Measurements from ENCODE around the gene ICAM1.

DNA sequence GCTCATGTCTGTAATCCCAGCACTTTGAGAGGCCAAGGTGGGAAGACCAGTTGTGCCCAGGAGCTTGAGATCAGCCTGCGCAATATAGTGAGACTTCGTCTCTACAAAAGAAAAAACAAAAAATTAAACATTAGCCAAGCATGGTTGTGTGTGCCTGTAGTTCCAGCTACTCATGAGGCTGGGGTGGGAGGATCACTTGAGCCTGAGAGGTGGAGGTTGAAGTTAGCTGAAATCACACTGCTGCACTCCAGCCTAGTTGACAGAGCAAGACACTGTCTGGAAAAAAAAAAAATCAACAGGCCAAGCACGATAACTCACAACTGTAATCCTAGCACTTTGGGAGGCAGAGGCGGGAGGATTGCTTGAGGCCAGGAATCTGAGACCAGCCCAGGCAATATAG, 35.9 kb upstream of the ICAM1 start:
- no peak for TF ChIP-seq ETV6 (conservative IDR thresholded peaks at IDR 0.05 in 1 of 2, IDR thresholded peaks at IDR 0.05 in 1 of 2; ENCODE audit: borderline replicate concordance in 1 of 2, low read depth in 1 of 2)
- TF ChIP-seq, protein P1, sequence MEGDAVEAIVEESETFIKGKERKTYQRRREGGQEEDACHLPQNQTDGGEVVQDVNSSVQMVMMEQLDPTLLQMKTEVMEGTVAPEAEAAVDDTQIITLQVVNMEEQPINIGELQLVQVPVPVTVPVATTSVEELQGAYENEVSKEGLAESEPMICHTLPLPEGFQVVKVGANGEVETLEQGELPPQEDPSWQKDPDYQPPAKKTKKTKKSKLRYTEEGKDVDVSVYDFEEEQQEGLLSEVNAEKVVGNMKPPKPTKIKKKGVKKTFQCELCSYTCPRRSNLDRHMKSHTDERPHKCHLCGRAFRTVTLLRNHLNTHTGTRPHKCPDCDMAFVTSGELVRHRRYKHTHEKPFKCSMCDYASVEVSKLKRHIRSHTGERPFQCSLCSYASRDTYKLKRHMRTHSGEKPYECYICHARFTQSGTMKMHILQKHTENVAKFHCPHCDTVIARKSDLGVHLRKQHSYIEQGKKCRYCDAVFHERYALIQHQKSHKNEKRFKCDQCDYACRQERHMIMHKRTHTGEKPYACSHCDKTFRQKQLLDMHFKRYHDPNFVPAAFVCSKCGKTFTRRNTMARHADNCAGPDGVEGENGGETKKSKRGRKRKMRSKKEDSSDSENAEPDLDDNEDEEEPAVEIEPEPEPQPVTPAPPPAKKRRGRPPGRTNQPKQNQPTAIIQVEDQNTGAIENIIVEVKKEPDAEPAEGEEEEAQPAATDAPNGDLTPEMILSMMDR (IDR thresholded peaks at IDR 0.05 in 2 of 3, conservative IDR thresholded peaks at IDR 0.05 in 1 of 3; ENCODE audit: control insufficient read depth in 2 of 3, extremely low read depth in 1 of 3, insufficient read depth in 1 of 3, low read depth in 3 of 3, low read length in 3 of 3) = no peak
- TF ChIP-seq MAX (IDR thresholded peaks at IDR 0.05; ENCODE audit: low read depth, low read length) = no peak
- no peak for TF ChIP-seq MEF2A (IDR thresholded peaks at IDR 0.05; ENCODE audit: insufficient read depth, low read depth, low read length)
- no peak for TF ChIP-seq POLR2AphosphoS5 (IDR thresholded peaks at IDR 0.05; ENCODE audit: low read length)
- TF ChIP-seq ZNF274 (IDR thresholded peaks at IDR 0.05; ENCODE audit: insufficient read depth, insufficient read length) = no peak
- TF ChIP-seq EP300 (IDR thresholded peaks at IDR 0.05; ENCODE audit: borderline replicate concordance in 1 of 2, control insufficient read depth in 1 of 2, low read depth in 2 of 2, low read length in 2 of 2) = no peak
- TF ChIP-seq YY1 (IDR thresholded peaks at IDR 0.05; ENCODE audit: low read depth, low read length) = no peak
- TF ChIP-seq POLR2A (IDR thresholded peaks at IDR 0.05; ENCODE audit: low read depth, low read length) = no peak
- no peak for TF ChIP-seq JUND (IDR thresholded peaks at IDR 0.05; ENCODE audit: low read depth, low read length)
- TF ChIP-seq, protein P2, sequence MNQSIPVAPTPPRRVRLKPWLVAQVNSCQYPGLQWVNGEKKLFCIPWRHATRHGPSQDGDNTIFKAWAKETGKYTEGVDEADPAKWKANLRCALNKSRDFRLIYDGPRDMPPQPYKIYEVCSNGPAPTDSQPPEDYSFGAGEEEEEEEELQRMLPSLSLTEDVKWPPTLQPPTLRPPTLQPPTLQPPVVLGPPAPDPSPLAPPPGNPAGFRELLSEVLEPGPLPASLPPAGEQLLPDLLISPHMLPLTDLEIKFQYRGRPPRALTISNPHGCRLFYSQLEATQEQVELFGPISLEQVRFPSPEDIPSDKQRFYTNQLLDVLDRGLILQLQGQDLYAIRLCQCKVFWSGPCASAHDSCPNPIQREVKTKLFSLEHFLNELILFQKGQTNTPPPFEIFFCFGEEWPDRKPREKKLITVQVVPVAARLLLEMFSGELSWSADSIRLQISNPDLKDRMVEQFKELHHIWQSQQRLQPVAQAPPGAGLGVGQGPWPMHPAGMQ (IDR thresholded peaks at IDR 0.05; ENCODE audit: borderline replicate concordance) = no peak
- TF ChIP-seq SRF (IDR thresholded peaks at IDR 0.05; ENCODE audit: low read depth in 2 of 2, low read length in 2 of 2) = no peak

All from GM12878 (cell line).